Skeletal muscle tissue (tissue), 4 donors: ENCODE measurements around the gene HIVEP3. TPM values are rescaled to one million over a fixed set of nuclear protein-coding genes. Genes with fewer than 3 reads are reported as not detected.

Experiments used
- H3K27ac ChIP-seq: one replicate; pipeline ENCODE4 v1.7.0; 2013; ENCODE audit warnings: mild to moderate bottlenecking, low read depth, low read length, inconsistent platforms
- H3K27me3 ChIP-seq, 3 donors: one replicate each; pipeline ENCODE4 v1.7.0; 2013; ENCODE audit warnings: low read length in 3 of 3; ENCODE audit not compliant: control insufficient read depth in 3 of 3, insufficient read depth in 3 of 3
- H3K36me3 ChIP-seq, 3 donors: one replicate each; pipeline ENCODE4 v1.7.0; 2013; ENCODE audit warnings: low read length in 3 of 3; ENCODE audit not compliant: control insufficient read depth in 3 of 3, insufficient read depth in 3 of 3
- H3K4me1 ChIP-seq, 3 donors: one replicate each; pipeline ENCODE4 v1.7.0; 2013; ENCODE audit warnings: low read length in 3 of 3, mild to moderate bottlenecking in 3 of 3; ENCODE audit not compliant: control insufficient read depth in 3 of 3, insufficient read depth in 3 of 3
- H3K4me3 ChIP-seq, 3 donors: one replicate each; pipeline ENCODE4 v1.7.0; 2013; ENCODE audit warnings: low read length in 3 of 3
- H3K9ac ChIP-seq, 3 donors: one replicate each; pipeline ENCODE4 v1.7.0; 2013; ENCODE audit warnings: low read length in 3 of 3, mild to moderate bottlenecking in 3 of 3, moderate library complexity in 2 of 3, low read depth in 1 of 3
- H3K9me3 ChIP-seq, 3 donors: one replicate each; pipeline ENCODE4 v1.7.0; 2013; ENCODE audit warnings: low read length in 3 of 3; ENCODE audit not compliant: control insufficient read depth in 3 of 3
- total RNA-seq: library from RNA; depleted of rRNA; stranded (reverse); fragments of >200 nt; gene quantifications from one replicate; pipeline ENCODE4 v1.2.3, GENCODE V29; 2014
- donor health status: Osteomylitis.

The HIVEP3 gene
- total RNA-seq, 1 donor from 2014 or later: 0.52 TPM

DNA sequence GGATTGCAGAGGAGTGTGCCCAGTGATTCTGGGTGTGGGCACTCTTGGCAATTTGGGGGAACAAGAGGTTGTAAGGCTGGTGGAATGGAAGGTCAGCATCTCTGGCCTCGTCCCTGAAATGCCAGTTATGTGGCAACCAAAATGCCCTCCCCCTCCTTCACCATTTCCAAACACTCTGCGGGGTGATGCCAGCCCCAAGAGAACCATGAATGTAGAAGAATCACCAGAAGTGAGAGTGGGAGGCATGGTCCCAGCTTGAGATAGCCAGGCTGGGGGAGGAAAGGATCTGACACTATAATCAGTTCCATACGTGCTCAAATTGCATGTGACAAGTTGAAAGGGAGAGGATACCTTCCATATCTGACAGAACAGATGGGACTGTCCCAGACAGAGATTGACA is 345.5 kb downstream of the HIVEP3 start:
- Histone ChIP-seq H3K4me1 (peaks cover 3 to 9% (median 8%) of the 10 kb centered on the region in 3 donors), H3K27me3 (no peaks in the 10 kb centered on the region), H3K4me3 (no peak overlapping the region), H3K27ac (no peak overlapping the region), H3K36me3 (no peaks in the 10 kb centered on the region), H3K9me3 (no peaks in the 10 kb centered on the region), H3K9ac (no peak overlapping the region)

GRCh38 chr1:41572224-41572623 is 346.5 kb downstream of the HIVEP3 start:
- no peaks in the 10 kb centered on the region for H3K9me3 ChIP-seq
- no peak overlapping the region for H3K27ac ChIP-seq
- H3K4me1 ChIP-seq: peaks cover 3 to 9% (median 8%) of the 10 kb centered on the region in 3 donors
- no peak overlapping the region for H3K9ac ChIP-seq
- H3K36me3 ChIP-seq: no peaks in the 10 kb centered on the region
- H3K27me3 ChIP-seq: no peaks in the 10 kb centered on the region
- no peak overlapping the region for H3K4me3 ChIP-seq

DNA sequence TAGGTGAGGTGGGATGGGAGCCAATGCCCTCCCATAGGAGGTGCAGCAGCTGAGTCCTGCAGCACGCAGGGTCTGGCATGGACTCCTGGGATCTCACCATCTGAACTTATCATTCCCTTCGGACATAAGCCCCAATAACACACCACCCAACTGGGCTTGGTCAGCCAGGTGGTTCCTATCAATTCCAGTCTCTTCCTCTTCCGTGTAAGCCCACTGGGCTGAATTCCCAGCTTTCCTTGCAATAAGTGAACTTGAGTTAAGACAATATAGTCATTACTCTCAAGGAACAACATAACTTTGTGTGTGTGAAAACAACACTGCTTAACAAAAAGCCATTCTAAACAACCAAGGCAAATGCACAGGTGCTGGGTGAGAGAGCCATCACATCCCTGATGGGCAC is 347.7 kb downstream of the HIVEP3 start:
- Histone ChIP-seq H3K9me3 (no peaks in the 10 kb centered on the region), H3K27me3 (no peaks in the 10 kb centered on the region), H3K4me1 (peaks cover 3 to 9% (median 8%) of the 10 kb centered on the region in 3 donors), H3K4me3 (no peak overlapping the region), H3K36me3 (no peaks in the 10 kb centered on the region), H3K27ac (no peak overlapping the region), H3K9ac (no peak overlapping the region)

- H3K27ac ChIP-seq: no peak overlapping the region
- no peaks in the 10 kb centered on the region for H3K9me3 ChIP-seq
- H3K4me1 ChIP-seq: no peaks in the 10 kb centered on the region
- no peaks in the 10 kb centered on the region for H3K36me3 ChIP-seq
- no peak overlapping the region for H3K9ac ChIP-seq
- no peaks in the 10 kb centered on the region for H3K27me3 ChIP-seq
- no peak overlapping the region for H3K4me3 ChIP-seq
These were observed 350.5 kb downstream of the HIVEP3 start for GRCh38 chr1:41568204-41568603.

DNA sequence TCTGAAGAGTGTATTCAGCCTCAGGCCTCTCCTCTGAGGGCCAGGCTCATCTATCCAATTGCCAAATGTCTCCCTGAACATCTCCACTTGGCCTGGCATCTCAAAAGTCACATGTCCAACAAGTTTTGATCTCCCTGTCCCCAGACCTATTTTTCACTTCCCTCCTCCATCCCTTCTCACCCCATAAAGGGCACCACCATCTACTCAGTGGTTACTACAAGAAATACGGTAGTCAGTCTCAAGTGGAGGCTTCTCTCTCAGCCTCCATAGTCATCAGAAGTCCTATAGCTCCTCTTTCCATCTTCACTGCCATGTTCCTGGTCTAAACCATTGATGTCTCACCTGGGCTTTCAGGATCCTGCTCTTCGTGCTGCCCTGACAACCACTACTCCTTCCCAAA is 351.8 kb downstream of the HIVEP3 start:
- Histone ChIP-seq H3K9ac (no peak overlapping the region), H3K4me3 (no peak overlapping the region), H3K27ac (no peak overlapping the region), H3K27me3 (no peaks in the 10 kb centered on the region), H3K9me3 (no peaks in the 10 kb centered on the region), H3K36me3 (no peaks in the 10 kb centered on the region), H3K4me1 (no peaks in the 10 kb centered on the region)

DNA sequence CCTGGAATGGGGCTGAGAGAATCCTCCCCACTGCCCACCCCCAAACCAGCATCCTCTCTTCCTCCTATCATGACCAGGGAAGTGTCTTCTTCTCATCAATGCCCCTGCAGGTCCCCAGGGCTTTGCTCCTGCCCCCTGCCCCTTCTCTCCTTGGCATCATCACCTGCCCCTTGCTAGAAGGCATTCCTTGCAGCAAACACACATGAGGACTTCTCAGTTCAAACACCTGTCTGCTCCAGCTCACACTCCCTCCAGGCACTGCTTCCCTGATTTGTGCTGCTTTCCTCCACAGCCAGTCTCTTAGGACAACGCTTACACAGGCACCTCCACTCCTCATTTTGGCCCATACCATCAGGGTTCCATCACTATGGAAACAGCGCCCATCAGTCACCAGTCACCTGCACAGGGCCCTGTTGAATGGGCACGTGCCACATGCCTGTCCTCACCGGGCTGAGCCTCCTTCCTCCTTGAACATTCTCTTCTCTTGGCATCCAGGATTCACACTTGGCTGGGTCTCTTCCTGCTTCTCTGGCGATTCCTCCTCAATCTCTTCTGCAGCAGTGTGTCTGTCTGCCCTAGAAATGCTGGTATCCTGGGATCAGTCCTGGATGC is 352.3 kb downstream of the HIVEP3 start:
- H3K4me1 ChIP-seq: no peaks in the 10 kb centered on the region
- H3K27ac ChIP-seq: no peak overlapping the region
- H3K36me3 ChIP-seq: no peaks in the 10 kb centered on the region
- no peaks in the 10 kb centered on the region for H3K27me3 ChIP-seq
- H3K9ac ChIP-seq: no peak overlapping the region
- no peak overlapping the region for H3K4me3 ChIP-seq
- H3K9me3 ChIP-seq: no peaks in the 10 kb centered on the region

DNA sequence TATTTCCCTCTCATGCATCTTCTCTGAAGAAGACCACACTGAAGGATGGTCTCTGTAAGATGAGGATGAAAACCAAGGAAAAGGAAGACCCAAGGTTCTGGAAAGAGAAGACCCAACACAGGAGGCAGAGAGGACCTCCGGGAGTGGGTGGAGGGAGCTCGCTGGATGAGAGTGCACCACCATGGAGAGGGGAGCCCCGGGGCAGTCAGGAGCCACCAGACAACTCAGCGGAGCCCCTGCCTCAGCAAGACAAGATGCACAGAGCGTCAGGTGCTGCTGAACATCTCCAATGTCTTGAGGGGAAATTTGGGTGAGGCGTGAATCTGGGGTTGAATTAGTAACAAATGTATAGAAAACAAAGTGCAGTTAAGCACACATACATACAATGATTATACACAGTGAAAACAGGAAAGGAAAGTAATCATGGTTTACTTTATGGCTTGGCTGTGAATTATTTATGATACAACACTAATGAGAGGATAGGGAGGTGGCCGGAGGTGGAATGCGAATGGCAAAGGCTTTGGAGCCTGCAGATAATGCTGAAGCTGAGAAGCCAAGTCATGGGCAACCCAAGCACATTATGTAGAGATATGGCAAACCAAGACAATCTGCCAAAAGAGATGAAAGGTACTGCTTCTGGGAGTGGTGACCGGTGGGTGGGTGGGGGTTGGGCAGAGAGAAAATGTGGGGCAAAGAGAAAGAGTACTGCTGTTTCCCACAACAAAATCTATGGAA is 353.8 kb downstream of the HIVEP3 start:
- H3K9ac ChIP-seq: no peak overlapping the region
- H3K9me3 ChIP-seq: no peaks in the 10 kb centered on the region
- H3K4me3 ChIP-seq: no peak overlapping the region
- H3K36me3 ChIP-seq: no peaks in the 10 kb centered on the region
- no peaks in the 10 kb centered on the region for H3K27me3 ChIP-seq
- peaks cover 0 to 9% (median 8%) of the 10 kb centered on the region in 3 donors for H3K4me1 ChIP-seq
- no peak overlapping the region for H3K27ac ChIP-seq

- no peak overlapping the region for H3K9ac ChIP-seq
- no peak overlapping the region for H3K27ac ChIP-seq
- H3K9me3 ChIP-seq: no peaks in the 10 kb centered on the region
- no peaks in the 10 kb centered on the region for H3K36me3 ChIP-seq
- no peaks in the 10 kb centered on the region for H3K27me3 ChIP-seq
- H3K4me1 ChIP-seq: peaks cover 14 to 32% (median 30%) of the 10 kb centered on the region in 3 donors
- H3K4me3 ChIP-seq: no peak overlapping the region
These were observed 356.4 kb downstream of the HIVEP3 start for GRCh38 chr1:41562328-41562727.

GRCh38 chr1:41560931-41561330 is 357.8 kb downstream of the HIVEP3 start:
- H3K4me1 ChIP-seq: peaks cover 14 to 33% (median 30%) of the 10 kb centered on the region in 3 donors
- no peaks in the 10 kb centered on the region for H3K27me3 ChIP-seq
- H3K36me3 ChIP-seq: no peaks in the 10 kb centered on the region
- no peak overlapping the region for H3K4me3 ChIP-seq
- H3K9me3 ChIP-seq: no peaks in the 10 kb centered on the region
- H3K27ac ChIP-seq: no peak overlapping the region
- no peak overlapping the region for H3K9ac ChIP-seq

DNA sequence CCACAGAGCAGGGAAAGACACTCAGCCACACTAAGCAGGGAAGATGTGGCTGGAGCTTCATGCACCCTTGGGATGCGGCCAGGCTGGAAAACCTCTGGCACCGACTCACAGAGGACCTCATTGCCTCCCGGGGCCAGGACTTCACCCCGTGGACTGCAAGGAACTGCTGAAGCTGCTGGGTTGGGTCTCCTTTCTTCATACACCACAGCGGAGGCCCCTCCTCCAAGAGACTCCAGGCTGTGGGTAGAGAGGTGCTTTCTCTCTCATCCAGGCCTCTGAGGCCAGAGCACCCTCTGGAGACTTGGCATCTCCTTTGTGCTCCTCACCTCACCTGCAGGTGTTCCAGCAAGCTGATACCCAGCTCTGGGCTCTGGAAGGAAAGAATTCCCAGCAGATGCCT is 358.2 kb downstream of the HIVEP3 start:
- H3K27ac ChIP-seq: no peak overlapping the region
- no peaks in the 10 kb centered on the region for H3K36me3 ChIP-seq
- no peak overlapping the region for H3K9ac ChIP-seq
- H3K9me3 ChIP-seq: no peaks in the 10 kb centered on the region
- no peaks in the 10 kb centered on the region for H3K27me3 ChIP-seq
- no peak overlapping the region for H3K4me3 ChIP-seq
- H3K4me1 ChIP-seq: peaks cover 14 to 33% (median 30%) of the 10 kb centered on the region in 3 donors
